Measurements from ENCODE around the gene NKRF.

DNA sequence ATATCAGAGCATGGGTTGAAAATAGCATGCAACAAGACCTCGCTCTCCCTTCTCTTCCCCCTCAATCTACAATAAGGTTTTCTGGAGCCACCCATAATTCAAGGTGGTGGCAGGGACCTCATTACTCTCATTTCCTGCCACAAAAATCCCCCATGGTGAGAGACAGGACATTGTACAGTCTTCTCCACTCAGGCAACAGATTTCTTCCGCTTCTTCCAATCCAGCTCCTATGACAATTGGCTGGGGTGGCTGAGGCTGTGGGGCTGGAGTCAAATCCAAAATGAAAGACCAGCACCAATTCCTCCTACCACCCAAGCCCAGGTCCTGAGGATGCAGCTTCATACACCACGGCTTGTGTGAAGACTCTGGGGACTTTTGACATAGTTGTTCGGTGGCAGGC lies 40.3 kb upstream of the NKRF start:
- TF ChIP-seq, protein P1, sequence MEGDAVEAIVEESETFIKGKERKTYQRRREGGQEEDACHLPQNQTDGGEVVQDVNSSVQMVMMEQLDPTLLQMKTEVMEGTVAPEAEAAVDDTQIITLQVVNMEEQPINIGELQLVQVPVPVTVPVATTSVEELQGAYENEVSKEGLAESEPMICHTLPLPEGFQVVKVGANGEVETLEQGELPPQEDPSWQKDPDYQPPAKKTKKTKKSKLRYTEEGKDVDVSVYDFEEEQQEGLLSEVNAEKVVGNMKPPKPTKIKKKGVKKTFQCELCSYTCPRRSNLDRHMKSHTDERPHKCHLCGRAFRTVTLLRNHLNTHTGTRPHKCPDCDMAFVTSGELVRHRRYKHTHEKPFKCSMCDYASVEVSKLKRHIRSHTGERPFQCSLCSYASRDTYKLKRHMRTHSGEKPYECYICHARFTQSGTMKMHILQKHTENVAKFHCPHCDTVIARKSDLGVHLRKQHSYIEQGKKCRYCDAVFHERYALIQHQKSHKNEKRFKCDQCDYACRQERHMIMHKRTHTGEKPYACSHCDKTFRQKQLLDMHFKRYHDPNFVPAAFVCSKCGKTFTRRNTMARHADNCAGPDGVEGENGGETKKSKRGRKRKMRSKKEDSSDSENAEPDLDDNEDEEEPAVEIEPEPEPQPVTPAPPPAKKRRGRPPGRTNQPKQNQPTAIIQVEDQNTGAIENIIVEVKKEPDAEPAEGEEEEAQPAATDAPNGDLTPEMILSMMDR (IDR thresholded peaks at IDR 0.05; ENCODE audit: low read depth, low read length) = no peak
- no peak for TF ChIP-seq POLR2A (IDR thresholded peaks at IDR 0.05; ENCODE audit: extremely low read depth, insufficient read length)

All from NB4 (cell line).